Epithelial cell of esophagus (primary cell): ENCODE measurements around the gene DZIP3.

ENCODE experiments used
- DNase-seq: peaks from one replicate; pipeline ENCODE4 v3.0.0; 2010; ENCODE audit warnings: low read depth
- H3K4me3 ChIP-seq: 2 replicates; pipeline ENCODE4 v1.5.1; 2011; ENCODE audit warnings: mild to moderate bottlenecking, low read length, control low read depth
- CTCF ChIP-seq: IDR thresholded peaks from 2 replicates; pipeline ENCODE4 v1.5.1; 2011; ENCODE audit warnings: low read depth, mild to moderate bottlenecking, low read length, control low read depth, inconsistent platforms; ENCODE audit not compliant: insufficient read depth; ENCODE audit errors: missing control alignments

Gene DZIP3

GRCh38 chr3:108569336-108569735 is 20.2 kb upstream of the DZIP3 start:
- H3K4me3 ChIP-seq: no peak overlapping the region
- no peak for TF ChIP-seq CTCF
- DNase-seq: no peak

GRCh38 chr3:108578064-108578463 is 11.5 kb upstream of the DZIP3 start:
- H3K4me3 ChIP-seq: no peak overlapping the region
- TF ChIP-seq CTCF: no peak
- no peak for DNase-seq

- H3K4me3 ChIP-seq: peak overlapping the region; percentile 66
- no peak for TF ChIP-seq CTCF
- DNase-seq: peak; percentile 30
Observed at GRCh38 chr3:108588601-108589000, 921 bp upstream of the DZIP3 start.

- peak; percentile 6 for TF ChIP-seq CTCF
- no peak for DNase-seq
- peak overlapping the region; percentile 66 for H3K4me3 ChIP-seq
Observed at GRCh38 chr3:108589998-108590323, 439 bp downstream of the DZIP3 start.

- TF ChIP-seq CTCF: no peak
- DNase-seq: peak; percentile 4
- peak overlapping the region; percentile 66 for H3K4me3 ChIP-seq
Observed at GRCh38 chr3:108590460-108590859, 938 bp downstream of the DZIP3 start.

GRCh38 chr3:108595321-108595720 is 5.8 kb downstream of the DZIP3 start:
- no peak for TF ChIP-seq CTCF
- H3K4me3 ChIP-seq: no peak overlapping the region
- no peak for DNase-seq

- no peak overlapping the region for H3K4me3 ChIP-seq
- no peak for DNase-seq
- no peak for TF ChIP-seq CTCF
Observed at GRCh38 chr3:108598375-108598774, 8.9 kb downstream of the DZIP3 start.
